ENCODE results near the gene CDCA7.
"Not testable (repeated sequence)": the region's sequence is repeated elsewhere in the genome, so short reads cannot be mapped to it uniquely, and the experiment has no call there.

Gene CDCA7

GRCh38 chr2:173327421-173327820, 27.3 kb upstream of the CDCA7 start:
- no peak for DNase-seq (ENCODE audit: low read depth in 1 of 2, low spot score in 1 of 2)
- no peak overlapping the region for H3K27ac ChIP-seq (replicated peaks)
- H3K4me3 ChIP-seq (replicated peaks; ENCODE audit: insufficient read depth, low read length), result no peak overlapping the region
- no peak for TF ChIP-seq CTCF (IDR thresholded peaks at IDR 0.05; ENCODE audit: insufficient read depth, low read length)
- no peak for TF ChIP-seq POLR2AphosphoS5 (IDR thresholded peaks at IDR 0.05; ENCODE audit: low read depth)
- TF ChIP-seq SPI1 (IDR thresholded peaks at IDR 0.05; ENCODE audit: borderline replicate concordance, low read depth), result no peak
- TF ChIP-seq GABPA (IDR thresholded peaks at IDR 0.05; ENCODE audit: low read depth), result no peak
- TF ChIP-seq REST (IDR thresholded peaks at IDR 0.05; ENCODE audit: insufficient replicate concordance, low read depth), result no peak
- no peaks in the 10 kb centered on the region for H3K27me3 ChIP-seq (ENCODE audit: insufficient read depth, poor library complexity, severe bottlenecking)

- not testable (repeated sequence) for H3K27me3 ChIP-seq (ENCODE audit: insufficient read depth, poor library complexity, severe bottlenecking); H3K27ac ChIP-seq (replicated peaks); H3K4me3 ChIP-seq (replicated peaks; ENCODE audit: insufficient read depth, low read length); DNase-seq (ENCODE audit: low read depth in 1 of 2, low spot score in 1 of 2)
Measured at GRCh38 chr2:173333003-173333402, 21.7 kb upstream of the CDCA7 start.

- Histone ChIP-seq H3K27me3 (ENCODE audit: insufficient read depth, poor library complexity, severe bottlenecking) (no peaks in the 10 kb centered on the region), H3K4me3 (replicated peaks; ENCODE audit: insufficient read depth, low read length) (no peak overlapping the region), H3K27ac (replicated peaks) (no peak overlapping the region)
- TF ChIP-seq GABPA (IDR thresholded peaks at IDR 0.05; ENCODE audit: low read depth) (no peak), REST (IDR thresholded peaks at IDR 0.05; ENCODE audit: insufficient replicate concordance, low read depth) (no peak), CTCF (IDR thresholded peaks at IDR 0.05; ENCODE audit: insufficient read depth, low read length) (no peak)
- no peak for DNase-seq (ENCODE audit: low read depth in 1 of 2, low spot score in 1 of 2)
Measured at GRCh38 chr2:173339807-173340206, 14.9 kb upstream of the CDCA7 start.

GRCh38 chr2:173343921-173344320, 10.8 kb upstream of the CDCA7 start:
- no peak for TF ChIP-seq REST (IDR thresholded peaks at IDR 0.05; ENCODE audit: insufficient replicate concordance, low read depth)
- TF ChIP-seq SPI1 (IDR thresholded peaks at IDR 0.05; ENCODE audit: borderline replicate concordance, low read depth), result no peak
- no peak for TF ChIP-seq POLR2AphosphoS5 (IDR thresholded peaks at IDR 0.05; ENCODE audit: low read depth)
- no peak for TF ChIP-seq GABPA (IDR thresholded peaks at IDR 0.05; ENCODE audit: low read depth)
- TF ChIP-seq CTCF (IDR thresholded peaks at IDR 0.05; ENCODE audit: insufficient read depth, low read length), result no peak
- DNase-seq (ENCODE audit: low read depth in 1 of 2, low spot score in 1 of 2), result no peak
- Histone ChIP-seq H3K27ac (replicated peaks) (no peak overlapping the region), H3K27me3 (ENCODE audit: insufficient read depth, poor library complexity, severe bottlenecking) (no peaks in the 10 kb centered on the region), H3K4me3 (replicated peaks; ENCODE audit: insufficient read depth, low read length) (no peak overlapping the region)

All from HL-60 (cell line).